ENCODE measurements around the gene ADAMTS6.

Gene ADAMTS6

GRCh38 chr5:65468633-65469032, 13.1 kb downstream of the ADAMTS6 start:
- Histone ChIP-seq H3K27me3 (ENCODE audit: insufficient read depth, low read length) (no peaks in the 10 kb centered on the region), H3K4me3 (ENCODE audit: low read length) (no peak overlapping the region), H3K9ac (ENCODE audit: low read depth, low read length) (no peak overlapping the region), H3K9me3 (ENCODE audit: insufficient read depth, low read depth, low read length) (no peaks in the 10 kb centered on the region), H3K36me3 (ENCODE audit: insufficient read depth, low read length) (no peaks in the 10 kb centered on the region), H3K4me1 (ENCODE audit: insufficient read depth, low read length) (no peaks in the 10 kb centered on the region), H3K27ac (ENCODE audit: low read depth, low read length) (no peak overlapping the region)
- WGBS: 94% methylated on average over 3 of the region's 3 CpGs

GRCh38 chr5:65462139-65462705, 19.5 kb downstream of the ADAMTS6 start:
- Histone ChIP-seq H3K4me3 (ENCODE audit: low read length) (no peak overlapping the region), H3K9ac (ENCODE audit: low read depth, low read length) (no peak overlapping the region), H3K27ac (ENCODE audit: low read depth, low read length) (no peak overlapping the region), H3K27me3 (ENCODE audit: insufficient read depth, low read length) (no peaks in the 10 kb centered on the region), H3K9me3 (ENCODE audit: insufficient read depth, low read depth, low read length) (no peaks in the 10 kb centered on the region), H3K36me3 (ENCODE audit: insufficient read depth, low read length) (no peaks in the 10 kb centered on the region), H3K4me1 (ENCODE audit: insufficient read depth, low read length) (no peaks in the 10 kb centered on the region; the same call in 1 of the 2 replicates)
- 98% methylated on average over 3 of the region's 3 CpGs for WGBS

GRCh38 chr5:65461490-65461889, 20.2 kb downstream of the ADAMTS6 start:
- H3K36me3 ChIP-seq (ENCODE audit: insufficient read depth, low read length): no peaks in the 10 kb centered on the region

GRCh38 chr5:65459995-65460394, 21.7 kb downstream of the ADAMTS6 start:
- Histone ChIP-seq H3K27me3 (ENCODE audit: insufficient read depth, low read length) (no peaks in the 10 kb centered on the region), H3K9ac (ENCODE audit: low read depth, low read length) (no peak overlapping the region), H3K4me1 (ENCODE audit: insufficient read depth, low read length) (no peaks in the 10 kb centered on the region; the same call in 1 of the 2 replicates), H3K4me3 (ENCODE audit: low read length) (no peak overlapping the region), H3K36me3 (ENCODE audit: insufficient read depth, low read length) (no peaks in the 10 kb centered on the region), H3K9me3 (ENCODE audit: insufficient read depth, low read depth, low read length) (no peaks in the 10 kb centered on the region), H3K27ac (ENCODE audit: low read depth, low read length) (no peak overlapping the region)
- WGBS: 98% methylated on average over 3 of the region's 4 CpGs

More at GRCh38 chr5:65461490-65461889, 20.2 kb downstream of the ADAMTS6 start:
- Histone ChIP-seq H3K4me1 (ENCODE audit: insufficient read depth, low read length) (no peaks in the 10 kb centered on the region; the same call in 1 of the 2 replicates), H3K4me3 (ENCODE audit: low read length) (no peak overlapping the region), H3K9me3 (ENCODE audit: insufficient read depth, low read depth, low read length) (no peaks in the 10 kb centered on the region), H3K9ac (ENCODE audit: low read depth, low read length) (no peak overlapping the region), H3K27ac (ENCODE audit: low read depth, low read length) (no peak overlapping the region), H3K27me3 (ENCODE audit: insufficient read depth, low read length) (no peaks in the 10 kb centered on the region)

- Histone ChIP-seq H3K9ac (ENCODE audit: low read depth, low read length) (no peak overlapping the region), H3K36me3 (ENCODE audit: insufficient read depth, low read length) (0 out of 2 replicates have a peak, but pooled peaks cover 5% of the 10 kb centered on the region), H3K27ac (ENCODE audit: low read depth, low read length) (no peak overlapping the region), H3K4me3 (ENCODE audit: low read length) (no peak overlapping the region), H3K4me1 (ENCODE audit: insufficient read depth, low read length) (no peaks in the 10 kb centered on the region), H3K9me3 (ENCODE audit: insufficient read depth, low read depth, low read length) (no peaks in the 10 kb centered on the region), H3K27me3 (ENCODE audit: insufficient read depth, low read length) (no peaks in the 10 kb centered on the region)
- 97% methylated on average over 5 of the region's 6 CpGs for WGBS
Observed at GRCh38 chr5:65455064-65455463, 26.7 kb downstream of the ADAMTS6 start.

- H3K9me3 ChIP-seq (ENCODE audit: insufficient read depth, low read depth, low read length): no peaks in the 10 kb centered on the region
- 90% methylated on average over 2 of the region's 2 CpGs for WGBS
- no peak overlapping the region for H3K9ac ChIP-seq (ENCODE audit: low read depth, low read length)
- H3K27ac ChIP-seq (ENCODE audit: low read depth, low read length): no peak overlapping the region
- H3K36me3 ChIP-seq (ENCODE audit: insufficient read depth, low read length): 0 out of 2 replicates have a peak, but pooled peaks cover 5% of the 10 kb centered on the region
- no peaks in the 10 kb centered on the region for H3K27me3 ChIP-seq (ENCODE audit: insufficient read depth, low read length)
- no peak overlapping the region for H3K4me3 ChIP-seq (ENCODE audit: low read length)
- H3K4me1 ChIP-seq (ENCODE audit: insufficient read depth, low read length): no peaks in the 10 kb centered on the region
Observed at GRCh38 chr5:65451436-65451835, 30.3 kb downstream of the ADAMTS6 start.

- Histone ChIP-seq H3K9me3 (ENCODE audit: insufficient read depth, low read depth, low read length) (no peaks in the 10 kb centered on the region), H3K27ac (ENCODE audit: low read depth, low read length) (no peak overlapping the region), H3K9ac (ENCODE audit: low read depth, low read length) (no peak overlapping the region), H3K4me1 (ENCODE audit: insufficient read depth, low read length) (no peaks in the 10 kb centered on the region), H3K36me3 (ENCODE audit: insufficient read depth, low read length) (no peaks in the 10 kb centered on the region), H3K27me3 (ENCODE audit: insufficient read depth, low read length) (no peaks in the 10 kb centered on the region), H3K4me3 (ENCODE audit: low read length) (no peak overlapping the region)
- 83% methylated on average over 1 of the region's 2 CpGs for WGBS
Observed at GRCh38 chr5:65446682-65447081, 35.0 kb downstream of the ADAMTS6 start.

- peaks cover 3% of the 10 kb centered on the region; the same call in 1 of the 2 replicates for H3K36me3 ChIP-seq (ENCODE audit: insufficient read depth, low read length)
- no peaks in the 10 kb centered on the region for H3K27me3 ChIP-seq (ENCODE audit: insufficient read depth, low read length)
- H3K4me1 ChIP-seq (ENCODE audit: insufficient read depth, low read length): no peaks in the 10 kb centered on the region
- no peak overlapping the region for H3K4me3 ChIP-seq (ENCODE audit: low read length)
- H3K27ac ChIP-seq (ENCODE audit: low read depth, low read length): no peak overlapping the region
- WGBS: 94% methylated on average over 2 of the region's 4 CpGs
- no peak overlapping the region for H3K9ac ChIP-seq (ENCODE audit: low read depth, low read length)
- no peaks in the 10 kb centered on the region for H3K9me3 ChIP-seq (ENCODE audit: insufficient read depth, low read depth, low read length)
Observed at GRCh38 chr5:65441800-65442199, 39.9 kb downstream of the ADAMTS6 start.

GRCh38 chr5:65440456-65440855, 41.3 kb downstream of the ADAMTS6 start:
- H3K9me3 ChIP-seq (ENCODE audit: insufficient read depth, low read depth, low read length): no peaks in the 10 kb centered on the region
- H3K4me1 ChIP-seq (ENCODE audit: insufficient read depth, low read length): no peaks in the 10 kb centered on the region
- no peak overlapping the region for H3K4me3 ChIP-seq (ENCODE audit: low read length)
- no peaks in the 10 kb centered on the region for H3K27me3 ChIP-seq (ENCODE audit: insufficient read depth, low read length)
- H3K27ac ChIP-seq (ENCODE audit: low read depth, low read length): no peak overlapping the region
- peaks cover 3% of the 10 kb centered on the region; the same call in 1 of the 2 replicates for H3K36me3 ChIP-seq (ENCODE audit: insufficient read depth, low read length)
- H3K9ac ChIP-seq (ENCODE audit: low read depth, low read length): no peak overlapping the region
- whole genome bisulfite sequencing: 71% methylated on average over 1 of the region's 1 CpG

- Histone ChIP-seq H3K4me1 (ENCODE audit: insufficient read depth, low read length) (no peaks in the 10 kb centered on the region), H3K36me3 (ENCODE audit: insufficient read depth, low read length) (peaks cover 3% of the 10 kb centered on the region; the same call in 1 of the 2 replicates), H3K9me3 (ENCODE audit: insufficient read depth, low read depth, low read length) (no peaks in the 10 kb centered on the region), H3K27ac (ENCODE audit: low read depth, low read length) (no peak overlapping the region), H3K27me3 (ENCODE audit: insufficient read depth, low read length) (no peaks in the 10 kb centered on the region), H3K9ac (ENCODE audit: low read depth, low read length) (no peak overlapping the region), H3K4me3 (ENCODE audit: low read length) (no peak overlapping the region)
- 100% methylated on average over 1 of the region's 3 CpGs for WGBS
Observed at GRCh38 chr5:65434122-65434521, 47.6 kb downstream of the ADAMTS6 start.

GRCh38 chr5:65426656-65427055, 55.1 kb downstream of the ADAMTS6 start:
- Histone ChIP-seq H3K9ac (ENCODE audit: low read depth, low read length) (no peak overlapping the region), H3K9me3 (ENCODE audit: insufficient read depth, low read depth, low read length) (peaks cover 4% of the 10 kb centered on the region; the same call in 1 of the 2 replicates), H3K36me3 (ENCODE audit: insufficient read depth, low read length) (no peaks in the 10 kb centered on the region), H3K27me3 (ENCODE audit: insufficient read depth, low read length) (no peaks in the 10 kb centered on the region), H3K27ac (ENCODE audit: low read depth, low read length) (no peak overlapping the region), H3K4me3 (ENCODE audit: low read length) (no peak overlapping the region), H3K4me1 (ENCODE audit: insufficient read depth, low read length) (no peaks in the 10 kb centered on the region)

- no peak overlapping the region for H3K4me3 ChIP-seq (ENCODE audit: low read length)
- H3K4me1 ChIP-seq (ENCODE audit: insufficient read depth, low read length): no peaks in the 10 kb centered on the region
- WGBS: no CpG with 5 or more reads among the region's 1 CpG
- H3K9ac ChIP-seq (ENCODE audit: low read depth, low read length): no peak overlapping the region
- no peak overlapping the region for H3K27ac ChIP-seq (ENCODE audit: low read depth, low read length)
- H3K36me3 ChIP-seq (ENCODE audit: insufficient read depth, low read length): no peaks in the 10 kb centered on the region
- H3K9me3 ChIP-seq (ENCODE audit: insufficient read depth, low read depth, low read length): peaks cover 15% of the 10 kb centered on the region; the same call in 1 of the 2 replicates
- H3K27me3 ChIP-seq (ENCODE audit: insufficient read depth, low read length): no peaks in the 10 kb centered on the region
Observed at GRCh38 chr5:65423623-65424022, 58.1 kb downstream of the ADAMTS6 start.

Data from HUES64 (cell line).